Hypothalamus (tissue), 51 donors: ENCODE measurements around the gene KIR2DL1.
A peak's percentile ranks its signal among the peaks of the same experiment; 100 is the strongest.
"Not testable (repeated sequence)": the region's sequence is repeated elsewhere in the genome, so short reads cannot be mapped to it uniquely, and the experiment has no call there.

Experiments
- DNase-seq, 51 donors: peaks; one replicate each; lab custom pipeline; 2025; lab: John Stamatoyannopoulos, UW

The KIR2DL1 gene

GRCh38 chr19:54771018-54771960 is 1.7 kb downstream of the KIR2DL1 start:
- DNase-seq: not testable (repeated sequence)

- not testable (repeated sequence) for DNase-seq
Observed at GRCh38 chr19:54772666-54773065, 3.1 kb downstream of the KIR2DL1 start.

GRCh38 chr19:54775095-54775815 is 5.7 kb downstream of the KIR2DL1 start:
- not testable (repeated sequence) for DNase-seq

GRCh38 chr19:54775830-54776229 is 6.2 kb downstream of the KIR2DL1 start:
- not testable (repeated sequence) for DNase-seq

GRCh38 chr19:54777851-54778250 is 8.3 kb downstream of the KIR2DL1 start:
- DNase-seq: not testable (repeated sequence)

- not testable (repeated sequence) for DNase-seq
Observed at GRCh38 chr19:54778896-54779295, 9.3 kb downstream of the KIR2DL1 start.

GRCh38 chr19:54782916-54783315 is 13.3 kb downstream of the KIR2DL1 start:
- not testable (repeated sequence) for DNase-seq

- not testable (repeated sequence) for DNase-seq
Observed at GRCh38 chr19:54786091-54786723, 16.6 kb downstream of the KIR2DL1 start.

- DNase-seq: peak in 1 of 51 donors; percentile 1
Observed at GRCh38 chr19:54788154-54788553, 18.6 kb downstream of the KIR2DL1 start.

- DNase-seq: no peak
Observed at GRCh38 chr19:54790711-54791110, 21.1 kb downstream of the KIR2DL1 start.

GRCh38 chr19:54791476-54791875 is 21.9 kb downstream of the KIR2DL1 start:
- DNase-seq: no peak

GRCh38 chr19:54792814-54793213 is 23.2 kb downstream of the KIR2DL1 start:
- DNase-seq: no peak

GRCh38 chr19:54795758-54796157 is 26.2 kb downstream of the KIR2DL1 start:
- DNase-seq: no peak

- no peak for DNase-seq
Observed at GRCh38 chr19:54803410-54803809, 33.8 kb downstream of the KIR2DL1 start, which contains the start of gene KIR2DL4. KIR2DL4 (plus strand) TSS chr19:54803610; CDS start chr19:54803652, 42 bp downstream.

GRCh38 chr19:54804101-54804500 is 34.5 kb downstream of the KIR2DL1 start:
- no peak for DNase-seq

GRCh38 chr19:54804571-54804970 is 35.0 kb downstream of the KIR2DL1 start:
- DNase-seq: no peak

- DNase-seq: no peak
Observed at GRCh38 chr19:54805665-54806515, 36.3 kb downstream of the KIR2DL1 start.

- DNase-seq: no peak
Observed at GRCh38 chr19:54806516-54806838, 36.9 kb downstream of the KIR2DL1 start.

- DNase-seq: not testable (repeated sequence)
Observed at GRCh38 chr19:54814571-54814970, 45.0 kb downstream of the KIR2DL1 start.

- DNase-seq: not testable (repeated sequence)
Observed at GRCh38 chr19:54816251-54816650, 46.7 kb downstream of the KIR2DL1 start, which contains the start of gene KIR3DL1. KIR3DL1 (plus strand) TSS chr19:54816468.
